GM19324 (cell line): ENCODE data around the gene MSL3B.

Experiments
- ATAC-seq: cut with Tn5 transposase; IDR thresholded peaks from one replicate; pipeline ENCODE4 v1.9.1; 2021; ENCODE audit warnings: mild to moderate bottlenecking, moderate library complexity; ENCODE audit not compliant: unreplicated experiment, low FRiP score

MSL3B gene

GRCh38 chr2:233853883-233854240 lies 14.3 kb downstream of the MSL3B start:
- ATAC-seq: no peak

- no peak for ATAC-seq
These were observed 14.8 kb downstream of the MSL3B start for GRCh38 chr2:233853353-233853752.

DNA sequence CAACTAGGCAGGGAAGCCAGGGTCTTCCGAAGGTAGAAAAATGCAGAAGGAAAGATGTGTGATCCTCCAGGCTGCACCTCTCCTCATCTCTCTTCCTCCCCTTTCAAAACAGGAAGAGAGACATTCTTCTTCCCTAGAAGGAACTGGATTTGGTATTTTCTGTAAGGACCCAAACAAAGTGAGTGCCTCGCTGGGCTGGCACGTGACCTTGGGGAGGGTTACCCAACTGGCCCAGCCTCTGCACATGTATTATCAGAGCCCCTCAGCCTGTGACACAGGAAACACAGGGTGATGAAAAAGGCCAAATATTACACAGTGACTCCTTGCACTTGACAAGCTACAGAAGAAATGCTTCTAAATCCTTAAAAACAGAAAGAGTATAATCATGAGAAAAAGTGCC lies 16.1 kb downstream of the MSL3B start:
- ATAC-seq: no peak

- no peak for ATAC-seq
These were observed 17.0 kb downstream of the MSL3B start for GRCh38 chr2:233851169-233851568.

DNA sequence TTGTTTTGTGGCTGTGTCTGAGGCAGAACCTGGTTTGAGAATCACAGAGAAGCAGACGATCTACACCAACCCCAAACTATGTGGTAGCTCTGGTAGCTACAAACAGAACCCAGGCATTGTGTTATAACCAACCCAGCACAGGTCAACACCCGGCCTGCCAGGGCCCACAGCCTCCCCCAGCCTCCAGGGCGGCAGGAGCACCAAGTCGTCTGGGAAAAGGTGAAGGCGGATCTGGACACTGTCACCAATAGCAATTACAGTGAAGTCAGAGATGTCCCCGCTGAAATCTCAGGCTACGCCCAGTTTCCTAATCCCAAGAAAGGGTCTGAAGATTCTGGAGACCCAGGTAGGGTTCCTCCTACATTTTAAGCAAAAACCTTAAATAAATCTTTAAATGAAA lies 17.4 kb downstream of the MSL3B start:
- no peak for ATAC-seq

DNA sequence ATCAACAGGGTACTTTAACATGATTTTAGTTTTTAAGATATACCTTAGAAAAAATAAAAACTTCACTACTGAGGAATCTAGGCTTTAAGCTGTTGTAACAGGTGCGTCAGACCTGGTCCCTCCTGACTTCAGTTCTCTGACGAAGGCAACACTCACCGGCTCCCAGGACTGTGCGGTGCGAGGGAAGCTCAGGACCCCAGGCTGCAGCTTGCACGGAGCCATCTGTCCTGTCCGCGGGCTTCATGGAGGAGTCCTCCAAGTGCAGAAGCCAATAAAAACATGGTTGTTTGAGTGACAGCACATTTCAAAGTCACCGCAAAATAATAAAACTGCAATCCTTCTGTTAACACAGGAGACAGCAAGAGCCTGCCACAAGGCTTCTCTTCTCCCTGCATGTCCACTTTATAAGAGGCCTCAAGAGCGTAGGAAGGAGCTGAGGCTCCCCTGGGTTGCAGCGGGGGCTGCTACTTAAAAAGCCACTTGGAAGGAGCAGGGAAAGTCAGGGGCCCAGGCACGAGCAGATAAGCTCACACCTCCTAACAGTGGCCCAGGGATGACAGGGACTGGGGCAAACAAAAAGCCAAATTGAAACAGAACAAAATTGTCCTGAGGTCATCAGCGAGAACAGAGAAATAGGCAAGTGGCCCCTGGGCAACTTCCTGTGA lies 18.4 kb downstream of the MSL3B start:
- ATAC-seq: no peak

GRCh38 chr2:233848276-233848675 lies 19.9 kb downstream of the MSL3B start:
- ATAC-seq: no peak

- no peak for ATAC-seq
These were observed 20.8 kb downstream of the MSL3B start for GRCh38 chr2:233847248-233847898.

DNA sequence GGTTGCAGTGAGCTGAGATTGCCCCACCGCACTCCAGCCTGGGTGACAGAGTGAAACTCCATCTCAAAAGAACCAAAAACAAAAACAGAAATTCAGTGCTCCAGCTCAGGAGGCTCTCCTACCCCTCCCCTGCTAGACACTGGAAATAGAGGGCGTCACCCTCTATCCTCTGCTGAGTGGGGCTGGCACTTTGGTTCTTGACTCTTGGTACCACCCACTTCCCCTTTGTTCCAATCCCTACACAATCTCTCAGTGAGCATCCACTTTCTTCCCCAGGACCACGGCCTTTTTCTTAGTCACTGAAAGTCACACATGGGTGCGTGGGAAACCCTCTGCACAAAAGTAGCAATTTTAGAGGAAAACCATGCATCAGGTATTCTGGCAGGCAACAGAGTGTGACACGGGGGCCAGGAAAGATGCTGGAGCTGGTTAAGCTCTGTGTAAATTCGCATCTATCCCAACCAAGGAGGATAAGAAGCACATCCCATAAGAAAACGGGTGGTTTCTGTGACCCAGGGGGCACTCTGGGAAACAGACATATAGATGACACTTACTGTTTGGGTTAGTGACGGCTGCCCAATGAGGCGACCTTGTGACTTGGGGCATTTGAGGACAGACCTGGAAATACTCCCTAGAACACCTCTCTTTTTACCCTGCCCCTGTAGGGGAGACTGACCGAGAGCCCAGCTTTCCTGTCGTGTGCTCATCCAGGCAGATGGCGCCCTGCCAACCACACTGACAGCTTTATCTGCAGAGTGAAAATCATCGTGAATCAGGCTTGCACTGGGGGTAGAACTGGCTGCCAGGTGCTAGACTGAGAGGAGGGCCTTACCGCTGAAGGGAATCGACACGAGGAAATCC lies 21.6 kb downstream of the MSL3B start:
- ATAC-seq: no peak

DNA sequence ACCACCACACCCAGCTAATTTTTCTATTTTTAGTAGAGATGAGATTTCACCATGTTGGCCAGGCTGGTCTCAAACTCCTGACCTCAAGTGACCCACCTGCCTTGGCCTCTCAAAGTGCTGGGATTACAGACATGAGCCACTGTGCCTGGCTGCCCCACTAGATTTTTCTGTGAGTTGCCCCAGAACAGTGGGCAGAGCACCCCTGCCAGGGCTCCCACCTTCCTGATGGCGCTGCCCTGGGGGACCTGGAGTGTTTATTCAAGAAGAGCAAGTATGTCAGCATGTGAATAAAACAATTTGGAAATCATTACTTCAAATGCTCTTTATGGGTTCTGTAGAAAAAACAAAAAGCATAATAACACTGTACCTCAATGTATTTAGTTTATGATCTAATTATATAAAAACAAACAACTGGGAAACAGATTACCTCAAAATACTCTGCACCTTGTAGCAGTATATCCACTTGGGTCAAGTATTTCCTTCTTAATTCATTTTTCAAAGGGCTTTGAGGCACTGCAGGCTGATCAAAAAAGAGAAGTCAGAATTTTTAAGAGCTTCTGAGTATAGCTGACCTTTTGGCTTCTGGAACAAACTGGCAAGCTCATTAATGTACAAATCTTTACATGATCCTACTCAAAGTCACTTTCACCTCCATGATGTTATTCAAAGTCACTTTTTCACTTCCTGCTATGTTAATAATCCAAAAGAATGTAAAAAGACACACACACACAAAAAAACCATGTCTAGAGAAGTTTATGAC lies 22.7 kb downstream of the MSL3B start:
- ATAC-seq: no peak

- no peak for ATAC-seq
These were observed 23.4 kb downstream of the MSL3B start for GRCh38 chr2:233844836-233845235.

DNA sequence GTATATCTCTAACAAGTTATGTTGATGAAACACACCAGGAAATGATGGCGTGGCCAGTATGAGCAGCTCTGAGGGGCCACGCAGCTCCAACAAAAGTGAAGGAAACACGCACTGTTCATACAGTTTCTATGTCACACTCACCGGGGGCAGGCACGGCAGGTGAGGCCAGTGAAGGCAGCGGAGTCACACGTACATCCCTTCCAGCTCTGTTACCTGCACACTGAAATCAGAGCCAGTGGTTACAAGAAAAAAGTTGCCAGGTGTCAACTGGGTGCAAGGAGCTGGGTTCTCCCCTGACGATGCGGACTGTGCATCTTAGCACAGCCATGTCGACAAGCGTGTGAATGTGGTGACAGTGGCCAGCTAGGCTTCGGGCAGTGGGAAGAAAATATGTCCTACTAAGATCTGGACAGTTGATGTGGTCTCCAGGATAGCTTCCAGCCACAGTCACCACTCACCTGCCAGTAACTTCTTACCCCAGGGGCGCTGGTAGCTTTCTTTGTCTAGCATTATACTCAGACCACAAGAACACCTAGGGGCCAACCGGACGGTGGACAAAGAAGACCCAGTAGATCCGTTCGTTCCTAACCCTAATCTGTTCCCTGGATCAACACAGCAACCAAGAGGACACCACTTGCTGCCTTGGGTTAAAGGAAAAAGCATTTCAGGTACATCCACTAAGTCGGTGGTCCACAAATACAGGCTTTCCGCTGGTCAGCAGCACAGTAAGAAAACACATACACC lies 23.9 kb downstream of the MSL3B start:
- ATAC-seq: no peak

- no peak for ATAC-seq
These were observed 27.0 kb downstream of the MSL3B start for GRCh38 chr2:233841183-233841582.

DNA sequence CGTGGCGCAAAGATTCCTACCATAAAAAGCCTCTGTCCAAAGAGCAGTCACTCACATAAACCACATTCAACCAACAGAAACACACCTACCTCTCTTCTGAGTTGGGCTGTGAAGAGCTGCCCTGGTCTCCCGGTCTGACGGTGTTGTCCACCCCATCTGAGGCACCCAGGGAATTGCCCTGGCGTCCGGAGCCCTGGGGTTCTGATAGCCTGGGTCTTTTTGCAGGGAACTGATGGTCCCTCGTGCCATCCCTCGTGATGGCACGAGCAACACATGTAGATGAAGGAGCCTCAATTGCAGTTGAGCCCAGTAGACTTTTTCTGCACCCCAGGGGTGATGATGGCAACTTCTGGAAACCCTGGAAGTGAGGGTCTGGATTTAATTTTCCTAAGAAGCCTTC lies 27.7 kb downstream of the MSL3B start:
- no peak for ATAC-seq

DNA sequence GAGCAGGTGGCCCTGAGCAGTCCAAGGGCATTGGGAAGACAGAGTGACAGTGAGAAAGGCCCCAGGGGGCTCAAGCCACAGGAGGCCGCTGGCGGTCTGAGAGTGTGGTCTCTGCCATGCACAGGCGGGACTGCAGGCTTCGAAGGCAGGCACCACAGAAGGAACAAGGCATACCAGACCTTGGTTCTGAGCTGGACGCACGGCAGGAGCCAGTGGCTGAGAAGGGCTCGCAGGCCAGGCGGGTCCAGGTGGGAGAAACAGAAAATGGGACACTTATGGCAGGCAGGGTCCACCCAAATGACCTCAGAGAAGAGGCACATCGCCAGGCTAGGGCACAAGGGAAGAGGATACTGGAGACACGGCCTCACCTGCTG lies 28.8 kb downstream of the MSL3B start:
- ATAC-seq: no peak

GRCh38 chr2:233838726-233839446 lies 29.3 kb downstream of the MSL3B start:
- ATAC-seq: no peak

GRCh38 chr2:233838251-233838650 lies 29.9 kb downstream of the MSL3B start:
- no peak for ATAC-seq

DNA sequence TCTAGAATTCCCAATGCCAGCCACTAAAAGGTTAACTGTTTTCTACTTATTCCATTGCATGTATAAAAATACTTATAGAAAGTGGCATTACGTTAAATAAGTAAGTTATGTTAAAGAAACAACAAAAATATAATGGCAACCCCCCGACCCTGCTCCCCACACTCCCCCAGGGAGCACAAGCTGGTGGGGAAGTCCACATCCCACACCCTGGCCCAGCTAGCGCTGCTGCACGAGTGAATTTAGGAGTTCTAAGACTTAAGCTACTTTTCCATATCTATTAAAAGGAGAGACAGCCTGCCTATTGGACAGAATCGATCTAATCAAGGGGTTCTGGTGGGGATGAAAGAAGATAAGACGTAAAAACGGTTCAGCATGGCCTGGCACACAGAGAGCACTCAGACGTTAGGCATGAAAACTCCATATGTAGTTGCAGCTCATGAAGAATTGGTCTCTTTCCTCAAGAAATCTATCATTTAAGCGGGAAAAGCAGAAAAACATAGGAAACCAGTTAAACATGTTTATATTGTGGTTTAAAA lies 30.4 kb downstream of the MSL3B start:
- ATAC-seq: no peak

- ATAC-seq: no peak
These were observed 31.8 kb downstream of the MSL3B start for GRCh38 chr2:233836359-233836758.
